K562 (cell line): ENCODE measurements around the gene ACER2. TPM values are rescaled to one million over a fixed set of nuclear protein-coding genes. Genes with fewer than 3 reads are reported as not detected.

Experiments used
- ARID1B ChIP-seq: fragments of 450-650 bp; IDR thresholded peaks from 2 replicates; pipeline ENCODE4 v1.6.1; 2016; ENCODE audit warnings: antibody characterized with exemption, mild to moderate bottlenecking, inconsistent platforms
- CBFB ChIP-seq: sonication (generic); formaldehyde crosslinking; IDR thresholded peaks from 2 replicates; pipeline ENCODE4 v1.4.0; 2020; ENCODE audit warnings: mild to moderate bottlenecking, missing genetic modification reagents
- CHD1 ChIP-seq: fragments of 200-600 bp; sonication (generic); IDR thresholded peaks from one replicate; pipeline ENCODE4 v1.6.1; 2012; ENCODE audit warnings: mild to moderate bottlenecking, moderate library complexity, low read length, inconsistent platforms
- DIDO1 ChIP-seq: fragments of 450-650 bp; IDR thresholded peaks from 2 replicates; pipeline ENCODE4 v1.6.1; 2016; ENCODE audit warnings: low read depth, missing biosample characterization, missing genetic modification characterization
- ETV6 ChIP-seq, 3 experiments: fragments of 150-350 bp in 1 of 3; sonication (generic) in 1 of 3; formaldehyde crosslinking in 1 of 3; IDR thresholded peaks; 2 replicates each; pipeline versions ENCODE4 v1.6.1 to v1.8.0; 2014 to 2022; ENCODE audit warnings: borderline replicate concordance in 2 of 3, low read depth in 2 of 3, antibody characterized with exemption in 1 of 3, low read length in 1 of 3, mild to moderate bottlenecking in 1 of 3, missing genetic modification reagents in 1 of 3
- FIP1L1 ChIP-seq: fragments of 200-400 bp; formaldehyde crosslinking; IDR thresholded peaks from 2 replicates; pipeline ENCODE4 v1.6.1; 2018; ENCODE audit warnings: mild to moderate bottlenecking, low read depth, low read length; ENCODE audit not compliant: poor library complexity, severe bottlenecking
- ILK ChIP-seq: fragments of 450-650 bp; IDR thresholded peaks from 2 replicates; pipeline ENCODE4 v1.6.1; 2016; ENCODE audit warnings: missing genetic modification characterization, low read depth, mild to moderate bottlenecking, missing compliant biosample characterization, moderate library complexity, borderline replicate concordance
- KAT8 ChIP-seq: fragments of 450-650 bp; IDR thresholded peaks from 2 replicates; pipeline ENCODE4 v1.6.1; 2016; ENCODE audit warnings: low read depth, mild to moderate bottlenecking
- MBD2 ChIP-seq: sonication (generic); IDR thresholded peaks from 2 replicates; pipeline ENCODE4 v1.6.1; 2016; ENCODE audit warnings: low read depth, borderline replicate concordance
- POLR2G ChIP-seq: fragments of 200-400 bp; formaldehyde crosslinking; IDR thresholded peaks from 2 replicates; pipeline ENCODE4 v1.6.1; 2017; ENCODE audit warnings: low read depth, mild to moderate bottlenecking, antibody characterized with exemption, low read length, moderate library complexity
- PPARD ChIP-seq: fragments of 250-450 bp; sonication (Bioruptor Pico); IDR thresholded peaks from 2 replicates; pipeline ENCODE4 v1.8.0; 2022; ENCODE audit warnings: inconsistent platforms, mild to moderate bottlenecking, moderate library complexity
- RFX1 ChIP-seq: fragments of 450-650 bp; IDR thresholded peaks from 2 replicates; pipeline ENCODE4 v1.6.1; 2016; ENCODE audit warnings: mild to moderate bottlenecking, moderate library complexity
- SAP30 ChIP-seq: fragments of 200-600 bp; sonication (generic); IDR thresholded peaks from 2 replicates; pipeline ENCODE4 v1.6.1; 2012; ENCODE audit warnings: borderline replicate concordance, low read depth, mild to moderate bottlenecking, moderate library complexity, low read length, control low read depth, inconsistent platforms; ENCODE audit not compliant: insufficient read depth, poor library complexity, severe bottlenecking
- SMAD3 ChIP-seq: fragments of 450-650 bp; formaldehyde crosslinking; conservative IDR thresholded peaks from 2 replicates; pipeline ENCODE4 v1.4.0; 2020; ENCODE audit warnings: mild to moderate bottlenecking
- SREBF1 ChIP-seq: fragments of 150-350 bp; IDR thresholded peaks from 2 replicates; pipeline ENCODE4 v1.6.1; 2014; ENCODE audit warnings: antibody characterized with exemption, low read depth, low read length, borderline replicate concordance
- TEAD1 ChIP-seq, 2 experiments: fragments of 450-650 bp in 1 of 2; sonication (generic) in 1 of 2; formaldehyde crosslinking; IDR thresholded peaks; 2 replicates each; pipeline versions ENCODE4 v1.4.0 to v1.8.0; 2020 to 2022; ENCODE audit warnings: mild to moderate bottlenecking in 2 of 2, missing genetic modification reagents in 1 of 2
- ZNF41 ChIP-seq: fragments of 250-450 bp; sonication (Bioruptor Pico); conservative IDR thresholded peaks from 2 replicates; pipeline ENCODE4 v1.4.0; 2020; ENCODE audit warnings: mild to moderate bottlenecking
- ZNF699 ChIP-seq: fragments of 250-450 bp; sonication (Bioruptor Pico); IDR thresholded peaks from 2 replicates; pipeline ENCODE4 v1.8.0; 2021; ENCODE audit warnings: mild to moderate bottlenecking, moderate library complexity; ENCODE audit not compliant: insufficient replicate concordance
- polyA plus RNA-seq, 8 experiments: library from polyadenylated mRNA; depleted of rRNA in 4 of 8; stranded (reverse) in 5 of 8; unstranded in 3 of 8; fragments of >200 nt; fragmentation: Nextera tagmentation in 2 of 8; fragmentation: Illumina TruSeq in 1 of 8; extraction: Ambion mirVana in 2 of 8; extraction: Trizol in 1 of 8; gene quantifications; 2 replicates each; pipeline versions ENCODE4 v1.2.1 to v1.2.3, GENCODE V29; 2011 to 2014; ENCODE audit warnings: inconsistent platforms in 1 of 8, missing spikeins in 1 of 8
- total RNA-seq, 7 experiments: library from RNA; depleted of rRNA in 6 of 7; stranded (reverse); fragments of >200 nt in 6 of 7; fragmentation: Illumina TruSeq in 2 of 7; extraction: Trizol in 2 of 7; gene quantifications; 2 replicates each; pipeline versions ENCODE4 v1.2.1 to v1.2.3, GENCODE V29; 2011 to 2021; ENCODE audit warnings: low replicate concordance in 1 of 7
- TF ChIP-seq, protein P1 (sequence below): fragments of 450-650 bp; formaldehyde crosslinking; IDR thresholded peaks from 2 replicates; pipeline ENCODE4 v1.4.0; 2022; ENCODE audit warnings: mild to moderate bottlenecking, moderate library complexity

Gene ACER2
- total and polyA plus RNA-seq, 9 of the 15 experiments (the other 6 are each of a cell fraction or from before 2014, with no cell fraction given): 0.17 to 4.6 (median 3.0) TPM

GRCh38 chr9:19376931-19377330, 31.9 kb upstream of the ACER2 start (continued):
- no peak for TF ChIP-seq FIP1L1
- no peak for TF ChIP-seq SMAD3 (CRISPR knock-in tag)
- no peak for TF ChIP-seq SREBF1
- TF ChIP-seq POLR2G: 0 out of 2 replicates have a peak, but pooled peaks have one; percentile 25
- TF ChIP-seq ZNF699 (CRISPR knock-in tag): no peak
- TF ChIP-seq MBD2: no peak
- TF ChIP-seq ARID1B: no peak
- no peak for TF ChIP-seq PPARD (CRISPR knock-in tag)
- TF ChIP-seq RFX1: no peak
- TF ChIP-seq, protein P1, sequence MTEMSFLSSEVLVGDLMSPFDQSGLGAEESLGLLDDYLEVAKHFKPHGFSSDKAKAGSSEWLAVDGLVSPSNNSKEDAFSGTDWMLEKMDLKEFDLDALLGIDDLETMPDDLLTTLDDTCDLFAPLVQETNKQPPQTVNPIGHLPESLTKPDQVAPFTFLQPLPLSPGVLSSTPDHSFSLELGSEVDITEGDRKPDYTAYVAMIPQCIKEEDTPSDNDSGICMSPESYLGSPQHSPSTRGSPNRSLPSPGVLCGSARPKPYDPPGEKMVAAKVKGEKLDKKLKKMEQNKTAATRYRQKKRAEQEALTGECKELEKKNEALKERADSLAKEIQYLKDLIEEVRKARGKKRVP (CRISPR knock-in tag): no peak
- no peak for TF ChIP-seq ILK
- no peak for TF ChIP-seq CHD1
- TF ChIP-seq ETV6 (IDR thresholded peaks at IDR 0.05; ENCODE audit: borderline replicate concordance in 1 of 2, low read depth in 2 of 2, low read length in 1 of 2): no peak
- TF ChIP-seq ETV6 (CRISPR knock-in tag; IDR thresholded peaks at IDR 0.05; ENCODE audit: borderline replicate concordance): no peak
- no peak for TF ChIP-seq SAP30
- TF ChIP-seq ZNF41 (CRISPR knock-in tag): no peak
- no peak for TF ChIP-seq KAT8
- TF ChIP-seq TEAD1 (CRISPR knock-in tag; IDR thresholded peaks at IDR 0.05): no peak
- no peak for TF ChIP-seq CBFB (CRISPR knock-in tag)
- no peak for TF ChIP-seq DIDO1 (tag)
